SK-N-SH (cell line): ENCODE data around the gene C4orf50. TPM values are rescaled to one million over a fixed set of nuclear protein-coding genes. Genes with fewer than 3 reads are reported as not detected.

Source experiments
- CTCF ChIA-PET: fragments of 300-600, 350-600 bp; formaldehyde crosslinking; extraction: SDS; loops from one replicate; lab custom pipeline; 2021; lab: Yijun Ruan, JAX
- POLR2A ChIA-PET: fragments of 350-600 bp; sonication (Branson Sonifier 250); formaldehyde crosslinking; extraction: SDS; loops from one replicate; lab custom pipeline; 2020; ENCODE audit warnings: antibody characterized with exemption, inconsistent platforms; lab: Yijun Ruan, JAX
- DNase-seq: peaks from one replicate; pipeline ENCODE4 v3.0.0; 2012
- H2AFZ ChIP-seq: fragments of 200-600 bp; sonication (generic); 2 replicates; pipeline ENCODE4 v1.8.1; 2016; ENCODE audit warnings: antibody characterized with exemption, mild to moderate bottlenecking, low read depth
- H3F3A ChIP-seq: fragments of 200-600 bp; sonication (generic); replicated peaks from 2 replicates; pipeline ENCODE3; 2016; ENCODE audit warnings: antibody characterized with exemption, mild to moderate bottlenecking; ENCODE audit not compliant: insufficient read depth
- H3K27ac ChIP-seq, 2 experiments: fragments of 200-500 bp in 1 of 2; fragments of 200-600 bp in 1 of 2; sonication (Bioruptor generic) in 1 of 2; sonication (generic), shearing (Covaris generic) in 1 of 2; 2 replicates each; pipeline versions ENCODE4 v1.5.1 to v1.6.1; 2014 to 2016; ENCODE audit warnings: low read depth in 2 of 2, inconsistent platforms in 1 of 2, low read length in 1 of 2, mild to moderate bottlenecking in 1 of 2, mixed read lengths in 1 of 2
- H3K27me3 ChIP-seq: fragments of 200-600 bp; sonication (generic), shearing (Covaris generic); 2 replicates; pipeline ENCODE4 v1.6.1; 2016; ENCODE audit warnings: mixed run types; ENCODE audit not compliant: insufficient read depth
- H3K36me3 ChIP-seq, 2 experiments: fragments of 200-500 bp in 1 of 2; fragments of 200-600 bp in 1 of 2; sonication (Bioruptor generic) in 1 of 2; sonication (generic) in 1 of 2; replicated peaks in 1 of 2; 2 replicates each; pipeline versions ENCODE3 to v1.5.1; 2014 to 2016; ENCODE audit warnings: low read length in 1 of 2, mild to moderate bottlenecking in 1 of 2; ENCODE audit not compliant: insufficient read depth in 2 of 2, control insufficient read depth in 1 of 2
- H3K4me1 ChIP-seq, 2 experiments: fragments of 200-500 bp in 1 of 2; fragments of 200-600 bp in 1 of 2; sonication (Bioruptor generic) in 1 of 2; sonication (generic), shearing (Covaris generic) in 1 of 2; 2 replicates each; pipeline versions ENCODE4 v1.5.1 to v1.6.1; 2014 to 2016; ENCODE audit warnings: low read depth in 1 of 2, low read length in 1 of 2, mixed run types in 1 of 2; ENCODE audit not compliant: insufficient read depth in 2 of 2, control insufficient read depth in 1 of 2
- H3K4me2 ChIP-seq: fragments of 200-600 bp; sonication (generic), shearing (Covaris generic); 2 replicates; pipeline ENCODE4 v1.6.1; 2017; ENCODE audit warnings: mixed run types
- H3K4me3 ChIP-seq, 2 experiments: fragments of 200-500 bp in 1 of 2; fragments of 200-600 bp in 1 of 2; sonication (Bioruptor generic) in 1 of 2; sonication (generic), shearing (Covaris generic) in 1 of 2; 2 replicates each; pipeline versions ENCODE4 v1.5.1 to v1.8.1; 2014 to 2016; ENCODE audit warnings: low read depth in 2 of 2, inconsistent platforms in 1 of 2, low read length in 1 of 2, mild to moderate bottlenecking in 1 of 2, mixed read lengths in 1 of 2, moderate library complexity in 1 of 2
- H3K79me2 ChIP-seq: fragments of 200-600 bp; sonication (generic); 2 replicates; pipeline ENCODE4 v1.8.1; 2017; ENCODE audit warnings: mild to moderate bottlenecking; ENCODE audit not compliant: insufficient read depth
- H3K9ac ChIP-seq: fragments of 200-600 bp; sonication (generic); 2 replicates; pipeline ENCODE4 v1.6.1; 2017; ENCODE audit warnings: mixed run types
- H3K9me2 ChIP-seq: fragments of 200-600 bp; sonication (generic); 2 replicates; pipeline ENCODE4 v1.6.1; 2017; ENCODE audit warnings: mixed run types
- H3K9me3 ChIP-seq: fragments of 200-600 bp; sonication (generic); 2 replicates; pipeline ENCODE4 v1.6.1; 2017; ENCODE audit warnings: mixed run types, mild to moderate bottlenecking, moderate library complexity
- H4K20me1 ChIP-seq: fragments of 200-600 bp; sonication (generic); 2 replicates; pipeline ENCODE4 v1.6.1; 2017; ENCODE audit warnings: mild to moderate bottlenecking, mixed run types; ENCODE audit not compliant: insufficient read depth
- CHD2 ChIP-seq: fragments of 150-350 bp; IDR thresholded peaks from 2 replicates; pipeline ENCODE4 v1.6.1; 2018; ENCODE audit warnings: low read length; ENCODE audit not compliant: partially characterized antibody
- CTCF ChIP-seq: fragments of 200-600 bp; sonication (generic); IDR thresholded peaks from 2 replicates; pipeline ENCODE4 v1.6.1; 2017; ENCODE audit warnings: antibody characterized with exemption, mild to moderate bottlenecking, moderate library complexity
- EP300 ChIP-seq, 2 experiments: IDR thresholded peaks; 2 replicates each; pipeline versions ENCODE4 v1.4.0 to v1.6.1; 2012; ENCODE audit warnings: borderline replicate concordance in 1 of 2, low read depth in 1 of 2, low read length in 1 of 2
- EZH2phosphoT487 ChIP-seq: fragments of 200-600 bp; sonication (generic); IDR thresholded peaks from 2 replicates; pipeline ENCODE4 v1.6.1; 2017; ENCODE audit warnings: low read depth, mixed run types, mild to moderate bottlenecking, antibody characterized with exemption, moderate library complexity, borderline replicate concordance
- FOSL2 ChIP-seq: IDR thresholded peaks from 2 replicates; pipeline ENCODE4 v1.4.0; 2012; ENCODE audit warnings: low read depth, mild to moderate bottlenecking, moderate library complexity, borderline replicate concordance
- FOXJ3 ChIP-seq: sonication (generic); formaldehyde crosslinking; IDR thresholded peaks from 2 replicates; pipeline ENCODE4 v1.5.1; 2020; ENCODE audit warnings: mild to moderate bottlenecking, missing genetic modification reagents
- GABPA ChIP-seq: IDR thresholded peaks from 2 replicates; pipeline ENCODE4 v1.4.0; 2012; ENCODE audit warnings: low read depth, mild to moderate bottlenecking
- MAX ChIP-seq: IDR thresholded peaks from 2 replicates; pipeline ENCODE4 v1.4.0; 2012; ENCODE audit warnings: low read depth
- TEAD4 ChIP-seq: IDR thresholded peaks from 2 replicates; pipeline ENCODE4 v1.4.0; 2012; ENCODE audit warnings: mild to moderate bottlenecking, borderline replicate concordance; ENCODE audit not compliant: insufficient read depth
- YY1 ChIP-seq: IDR thresholded peaks from 2 replicates; pipeline ENCODE4 v1.4.0; 2012; ENCODE audit warnings: low read depth, mild to moderate bottlenecking
- ZBTB33 ChIP-seq: IDR thresholded peaks from 2 replicates; pipeline ENCODE4 v1.4.0; 2012; ENCODE audit warnings: low read depth, borderline replicate concordance
- WGBS: methylation state at CpG from one replicate; pipeline ENCODE4 v1.1.6; 2017; ENCODE audit warnings: low lambda C conversion rate; 5-methylcytosine and 5-hydroxymethylcytosine counted together
- polyA plus RNA-seq, 3 experiments: library from polyadenylated mRNA; depleted of rRNA; stranded (reverse); fragments of >200 nt; gene quantifications; 2 replicates each; pipeline ENCODE4 v1.2.3, GENCODE V29; 2012

The C4orf50 gene
- polyA plus RNA-seq, 1 of the 3 experiments (the other 2 are of a cell fraction), result under 0.01 TPM

- Histone ChIP-seq H3K4me1 (no peaks in the 10 kb centered on the region; a peak in 1 of 4 replicates), H3K4me2 (no peak overlapping the region), H4K20me1 (no peaks in the 10 kb centered on the region), H3K79me2 (no peaks in the 10 kb centered on the region), H3K27ac (no peak overlapping the region), H3K36me3 (no peaks in the 10 kb centered on the region)
- DNase-seq, result no peak
- TF ChIP-seq CHD2, result no peak
- TF ChIP-seq EP300 (IDR thresholded peaks at IDR 0.05; ENCODE audit: borderline replicate concordance in 1 of 2, low read depth in 1 of 2, low read length in 1 of 2), result no peak
- TF ChIP-seq ZBTB33, result no peak
- no peak for TF ChIP-seq MAX
- no peak for TF ChIP-seq GABPA
- TF ChIP-seq TEAD4, result no peak
- TF ChIP-seq, all 33 proteins: peak for 0
- POLR2A ChIA-PET, result no interaction called here
- H3K4me3 ChIP-seq, result no peak overlapping the region
- no peaks in the 10 kb centered on the region for H3K9me3 ChIP-seq
- CTCF ChIA-PET, result interaction anchor here (0.6 to 1.7 kb wide), 3 partner anchors 10 to 304 kb away, joined by 3 to 4 read pairs (median 3); no protein-coding TSS in a partner anchor
- H3K27me3 ChIP-seq, result no peaks in the 10 kb centered on the region
- H3K9ac ChIP-seq, result no peak overlapping the region
- no peak overlapping the region for H2AFZ ChIP-seq
- H3K9me2 ChIP-seq, result no peaks in the 10 kb centered on the region
- no peaks in the 10 kb centered on the region for H3F3A ChIP-seq
- 58% methylated on average over 10 of the region's 10 CpGs for WGBS
Observed at GRCh38 chr4:6023731-6024130, 5.5 kb upstream of the C4orf50 start.

GRCh38 chr4:6022607-6023288 is 4.5 kb upstream of the C4orf50 start:
- no peak for DNase-seq
- Histone ChIP-seq H2AFZ (no peak overlapping the region), H3K9ac (no peak overlapping the region), H3F3A (no peaks in the 10 kb centered on the region), H3K9me3 (no peaks in the 10 kb centered on the region), H4K20me1 (no peaks in the 10 kb centered on the region), H3K27ac (no peak overlapping the region), H3K36me3 (no peaks in the 10 kb centered on the region), H3K79me2 (no peaks in the 10 kb centered on the region), H3K4me1 (no peaks in the 10 kb centered on the region; a peak in 1 of 4 replicates), H3K4me2 (no peak overlapping the region), H3K4me3 (no peak overlapping the region), H3K27me3 (no peaks in the 10 kb centered on the region), H3K9me2 (no peaks in the 10 kb centered on the region)
- ChIA-PET CTCF (interaction anchor here (0.8 to 5.2 kb wide), 5 partner anchors 10 to 25 kb away, joined by 3 to 80 read pairs (median 38); no protein-coding TSS in a partner anchor), POLR2A (no interaction called here)
- WGBS, result 61% methylated on average over 18 of the region's 30 CpGs
- TF ChIP-seq FOSL2 (no peak), EZH2phosphoT487 (no peak), CTCF (no peak), YY1 (no peak), FOXJ3 (CRISPR knock-in tag) (no peak), EP300 (IDR thresholded peaks at IDR 0.05; ENCODE audit: borderline replicate concordance in 1 of 2, low read depth in 1 of 2, low read length in 1 of 2) (no peak)
